GM12891 (cell line): ENCODE measurements around the gene OTULIN.

Source experiments
- PAX5 ChIP-seq: IDR thresholded peaks from 2 replicates; pipeline ENCODE4 v1.6.1; 2011; ENCODE audit warnings: low read length, moderate library complexity, mild to moderate bottlenecking; ENCODE audit not compliant: insufficient read depth, severe bottlenecking
- POLR2A ChIP-seq: IDR thresholded peaks from 2 replicates; pipeline ENCODE4 v1.6.1; 2011; ENCODE audit warnings: low read depth, low read length, control low read depth
- POLR2AphosphoS5 ChIP-seq: IDR thresholded peaks from 2 replicates; pipeline ENCODE4 v1.6.1; 2011; ENCODE audit warnings: low read depth, low read length, control low read depth

- TF ChIP-seq POLR2A (no peak), PAX5 (no peak), POLR2AphosphoS5 (no peak)
These were observed 31.5 kb downstream of the OTULIN start for GRCh38 chr5:14696057-14696456.
